ENCODE measurements around the gene ATP11A.

The ATP11A gene

GRCh38 chr13:112679381-112679780, 10.5 kb upstream of the ATP11A start:
- DNase-seq = no peak
- Histone ChIP-seq H3K9me3 (replicated peaks; ENCODE audit: insufficient read depth, low read length) (no peaks in the 10 kb centered on the region), H3K4me1 (ENCODE audit: low read length) (peaks cover 7% of the 10 kb centered on the region), H3K4me2 (ENCODE audit: low read depth, low read length) (no peak overlapping the region), H3K36me3 (replicated peaks; ENCODE audit: insufficient read depth, low read length) (no peaks in the 10 kb centered on the region), H2AFZ (ENCODE audit: low read length) (no peak overlapping the region), H3K27ac (ENCODE audit: low read length) (no peak overlapping the region), H3K27me3 (replicated peaks; ENCODE audit: insufficient read depth, low read length) (no peaks in the 10 kb centered on the region; the same call in 1 of the 2 replicates), H3K9ac (ENCODE audit: low read length) (no peak overlapping the region), H3K9me2 (replicated peaks; ENCODE audit: insufficient read depth, low read length) (no peaks in the 10 kb centered on the region), H4K20me1 (ENCODE audit: insufficient read depth, low read length) (no peaks in the 10 kb centered on the region), H3F3A (ENCODE audit: insufficient read depth, low read length) (peaks cover 4% of the 10 kb centered on the region; the same call in 1 of the 2 replicates), H3K79me2 (ENCODE audit: low read length) (no peaks in the 10 kb centered on the region), H3K4me3 (ENCODE audit: low read length) (no peak overlapping the region)
- TF ChIP-seq EZH2 (optimal IDR thresholded peaks at IDR 0.05; ENCODE audit: low read depth, low read length) (no peak), EZH2phosphoT487 (IDR thresholded peaks at IDR 0.05; ENCODE audit: low read length) (no peak)
- TF ChIP-seq, protein P1, sequence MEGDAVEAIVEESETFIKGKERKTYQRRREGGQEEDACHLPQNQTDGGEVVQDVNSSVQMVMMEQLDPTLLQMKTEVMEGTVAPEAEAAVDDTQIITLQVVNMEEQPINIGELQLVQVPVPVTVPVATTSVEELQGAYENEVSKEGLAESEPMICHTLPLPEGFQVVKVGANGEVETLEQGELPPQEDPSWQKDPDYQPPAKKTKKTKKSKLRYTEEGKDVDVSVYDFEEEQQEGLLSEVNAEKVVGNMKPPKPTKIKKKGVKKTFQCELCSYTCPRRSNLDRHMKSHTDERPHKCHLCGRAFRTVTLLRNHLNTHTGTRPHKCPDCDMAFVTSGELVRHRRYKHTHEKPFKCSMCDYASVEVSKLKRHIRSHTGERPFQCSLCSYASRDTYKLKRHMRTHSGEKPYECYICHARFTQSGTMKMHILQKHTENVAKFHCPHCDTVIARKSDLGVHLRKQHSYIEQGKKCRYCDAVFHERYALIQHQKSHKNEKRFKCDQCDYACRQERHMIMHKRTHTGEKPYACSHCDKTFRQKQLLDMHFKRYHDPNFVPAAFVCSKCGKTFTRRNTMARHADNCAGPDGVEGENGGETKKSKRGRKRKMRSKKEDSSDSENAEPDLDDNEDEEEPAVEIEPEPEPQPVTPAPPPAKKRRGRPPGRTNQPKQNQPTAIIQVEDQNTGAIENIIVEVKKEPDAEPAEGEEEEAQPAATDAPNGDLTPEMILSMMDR (IDR thresholded peaks at IDR 0.05; ENCODE audit: low read length) = no peak

DNA sequence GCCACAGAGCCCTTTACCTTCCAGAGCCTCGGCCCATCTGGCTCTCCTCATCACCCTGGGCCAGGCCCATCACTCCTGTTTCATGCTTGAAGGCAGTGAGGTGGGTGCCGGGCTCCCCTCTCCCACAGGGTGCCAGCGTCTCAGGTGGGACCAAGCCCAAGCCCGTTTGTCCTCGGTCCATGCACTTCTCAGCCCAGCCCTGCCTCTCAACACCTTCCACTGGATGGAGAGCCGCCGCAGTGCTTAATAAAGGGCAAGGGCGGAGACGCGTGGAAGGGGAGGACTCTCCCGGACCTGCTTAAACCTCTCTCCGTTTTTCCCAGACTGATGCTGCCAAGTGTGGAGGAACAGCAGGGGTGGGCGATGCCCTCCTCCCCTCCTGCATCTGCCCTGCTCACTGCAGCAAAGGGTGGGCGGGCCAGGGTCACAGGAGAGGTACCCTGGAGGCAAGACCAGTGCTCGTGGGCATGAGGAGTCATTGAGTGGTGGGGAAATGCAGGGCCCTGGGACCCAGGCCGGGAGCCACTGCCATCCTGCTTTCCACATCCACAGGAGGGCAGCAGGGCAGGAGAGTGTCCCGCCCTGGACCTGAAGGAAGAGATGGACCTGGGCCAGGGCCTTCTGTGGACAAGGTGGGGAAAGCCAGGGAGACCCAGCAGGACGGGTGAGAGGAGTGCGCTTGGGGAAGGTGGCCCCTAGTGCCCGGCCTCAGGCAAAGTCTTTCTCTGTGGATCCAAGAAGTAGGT, 9.7 kb upstream of the ATP11A start:
- H3K9me2 ChIP-seq (replicated peaks; ENCODE audit: insufficient read depth, low read length) = no peaks in the 10 kb centered on the region
- H3F3A ChIP-seq (ENCODE audit: insufficient read depth, low read length) = no peaks in the 10 kb centered on the region
- no peaks in the 10 kb centered on the region for H3K36me3 ChIP-seq (replicated peaks; ENCODE audit: insufficient read depth, low read length)
- no peaks in the 10 kb centered on the region; the same call in 1 of the 2 replicates for H3K27me3 ChIP-seq (replicated peaks; ENCODE audit: insufficient read depth, low read length)
- 0 out of 2 replicates have a peak, but pooled peaks cover under 1% of the 10 kb centered on the region for H3K4me1 ChIP-seq (ENCODE audit: low read length)
- no peak overlapping the region for H3K4me3 ChIP-seq (ENCODE audit: low read length)
- H3K79me2 ChIP-seq (ENCODE audit: low read length) = no peaks in the 10 kb centered on the region
- TF ChIP-seq EZH2phosphoT487 (IDR thresholded peaks at IDR 0.05; ENCODE audit: low read length) (no peak), EZH2 (optimal IDR thresholded peaks at IDR 0.05; ENCODE audit: low read depth, low read length) (no peak)
- TF ChIP-seq, protein P1 (IDR thresholded peaks at IDR 0.05; ENCODE audit: low read length) = no peak
- H3K4me2 ChIP-seq (ENCODE audit: low read depth, low read length) = no peak overlapping the region
- H3K9me3 ChIP-seq (replicated peaks; ENCODE audit: insufficient read depth, low read length) = no peaks in the 10 kb centered on the region
- H3K9ac ChIP-seq (ENCODE audit: low read length) = no peak overlapping the region
- no peak overlapping the region for H2AFZ ChIP-seq (ENCODE audit: low read length)
- H3K27ac ChIP-seq (ENCODE audit: low read length) = no peak overlapping the region
- no peaks in the 10 kb centered on the region for H4K20me1 ChIP-seq (ENCODE audit: insufficient read depth, low read length)
- no peak for DNase-seq

DNA sequence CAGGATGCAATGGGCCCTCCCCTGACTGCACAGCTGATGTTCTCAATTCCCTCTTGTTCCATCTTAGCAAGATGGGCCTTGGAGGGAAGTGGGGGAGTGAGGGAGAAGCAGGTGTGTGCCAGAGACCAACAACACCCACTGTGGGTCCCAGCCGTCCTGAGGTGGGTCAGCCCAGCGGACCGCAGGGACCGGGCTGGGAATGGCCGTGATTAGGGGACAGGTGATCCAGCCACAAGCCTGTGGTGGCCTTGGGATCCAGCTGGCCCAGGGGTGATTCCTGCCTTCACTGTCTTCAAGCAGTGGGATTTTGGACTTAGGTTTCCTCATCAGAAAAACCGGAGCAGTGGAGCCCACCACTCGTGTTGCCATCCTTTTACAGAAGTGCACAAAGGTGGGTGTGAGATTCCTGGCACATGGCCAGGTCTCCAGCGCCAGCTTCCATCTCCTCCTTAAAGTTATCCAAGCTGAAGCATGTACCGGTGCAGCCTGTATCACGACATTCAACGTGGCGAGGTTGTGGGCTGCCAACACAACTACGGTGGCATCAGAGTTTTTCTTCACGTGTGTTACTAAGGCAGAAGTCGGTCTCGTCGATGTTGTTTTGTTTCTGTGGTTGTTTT, 9.0 kb upstream of the ATP11A start:
- Histone ChIP-seq H3K27ac (ENCODE audit: low read length) (no peak overlapping the region), H3K36me3 (replicated peaks; ENCODE audit: insufficient read depth, low read length) (no peaks in the 10 kb centered on the region), H3K9me2 (replicated peaks; ENCODE audit: insufficient read depth, low read length) (no peaks in the 10 kb centered on the region), H3K9me3 (replicated peaks; ENCODE audit: insufficient read depth, low read length) (no peaks in the 10 kb centered on the region), H3K27me3 (replicated peaks; ENCODE audit: insufficient read depth, low read length) (no peaks in the 10 kb centered on the region; the same call in 1 of the 2 replicates), H3K9ac (ENCODE audit: low read length) (no peak overlapping the region), H2AFZ (ENCODE audit: low read length) (no peak overlapping the region), H3F3A (ENCODE audit: insufficient read depth, low read length) (no peaks in the 10 kb centered on the region), H3K4me2 (ENCODE audit: low read depth, low read length) (no peak overlapping the region), H3K79me2 (ENCODE audit: low read length) (no peaks in the 10 kb centered on the region), H4K20me1 (ENCODE audit: insufficient read depth, low read length) (no peaks in the 10 kb centered on the region), H3K4me1 (ENCODE audit: low read length) (no peaks in the 10 kb centered on the region), H3K4me3 (ENCODE audit: low read length) (no peak overlapping the region)
- no peak for DNase-seq
- TF ChIP-seq EZH2 (optimal IDR thresholded peaks at IDR 0.05; ENCODE audit: low read depth, low read length) = no peak
- no peak for TF ChIP-seq EZH2phosphoT487 (IDR thresholded peaks at IDR 0.05; ENCODE audit: low read length)
- TF ChIP-seq, protein P1 (IDR thresholded peaks at IDR 0.05; ENCODE audit: low read length) = no peak
